Raji (cell line): ENCODE results near the gene FOXB1.

Source experiments
- POLR2A ChIP-seq: IDR thresholded peaks from 2 replicates; pipeline ENCODE4 v1.6.1; 2011; ENCODE audit warnings: low read depth, low read length, control low read depth; ENCODE audit not compliant: insufficient read depth

The FOXB1 gene

DNA sequence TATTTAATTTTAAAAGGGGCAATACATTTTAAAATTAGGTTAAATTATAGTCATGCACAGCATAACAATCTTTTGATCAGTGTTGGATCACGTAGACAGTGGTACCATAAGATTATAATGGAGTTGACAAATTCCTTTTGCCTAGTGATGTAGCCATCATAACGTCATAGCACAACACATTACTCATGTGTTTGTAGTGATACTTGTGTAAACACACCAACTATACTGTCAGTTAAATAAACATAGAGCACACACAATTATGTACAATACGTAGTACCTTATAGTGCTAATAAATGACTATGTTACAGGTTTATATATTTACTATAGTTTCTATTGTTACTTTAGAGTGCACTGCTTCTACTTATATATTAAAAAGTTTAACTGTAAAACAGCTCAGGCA is 31.2 kb downstream of the FOXB1 start:
- TF ChIP-seq POLR2A: no peak

GRCh38 chr15:60039316-60039715 is 35.2 kb downstream of the FOXB1 start:
- TF ChIP-seq POLR2A: no peak

DNA sequence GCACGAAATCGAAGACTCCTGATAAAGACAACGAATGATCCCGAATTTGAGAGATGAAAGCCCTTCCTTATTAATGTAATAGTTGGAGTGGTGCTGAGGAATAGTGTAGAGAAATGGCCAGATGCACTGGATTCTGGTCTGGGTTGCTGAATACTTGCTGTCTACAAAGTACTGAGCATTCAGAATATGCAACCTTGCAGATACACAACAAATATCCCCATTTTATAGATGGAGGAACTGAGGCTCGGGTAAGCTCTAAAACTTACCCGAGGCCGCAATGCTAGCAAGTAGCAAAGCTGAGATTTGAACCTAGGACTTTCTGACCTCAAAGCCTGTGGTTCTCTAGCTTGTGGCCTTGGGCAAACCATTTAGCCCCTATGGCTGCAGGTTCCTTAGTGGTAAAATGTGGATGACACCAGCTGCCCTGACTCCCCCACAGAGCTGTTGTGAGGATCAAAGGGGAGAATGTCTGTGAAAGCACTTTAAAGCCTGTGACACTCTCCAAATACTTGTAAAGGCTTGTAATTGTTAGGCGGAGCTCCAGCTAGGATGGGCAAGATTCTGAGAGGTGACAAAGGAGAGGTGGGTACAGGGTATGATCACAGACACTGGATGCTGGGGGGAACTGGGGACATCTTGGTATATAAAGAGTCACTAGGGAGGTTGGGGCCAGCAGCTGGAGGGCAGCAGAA is 39.8 kb downstream of the FOXB1 start:
- TF ChIP-seq POLR2A: no peak

DNA sequence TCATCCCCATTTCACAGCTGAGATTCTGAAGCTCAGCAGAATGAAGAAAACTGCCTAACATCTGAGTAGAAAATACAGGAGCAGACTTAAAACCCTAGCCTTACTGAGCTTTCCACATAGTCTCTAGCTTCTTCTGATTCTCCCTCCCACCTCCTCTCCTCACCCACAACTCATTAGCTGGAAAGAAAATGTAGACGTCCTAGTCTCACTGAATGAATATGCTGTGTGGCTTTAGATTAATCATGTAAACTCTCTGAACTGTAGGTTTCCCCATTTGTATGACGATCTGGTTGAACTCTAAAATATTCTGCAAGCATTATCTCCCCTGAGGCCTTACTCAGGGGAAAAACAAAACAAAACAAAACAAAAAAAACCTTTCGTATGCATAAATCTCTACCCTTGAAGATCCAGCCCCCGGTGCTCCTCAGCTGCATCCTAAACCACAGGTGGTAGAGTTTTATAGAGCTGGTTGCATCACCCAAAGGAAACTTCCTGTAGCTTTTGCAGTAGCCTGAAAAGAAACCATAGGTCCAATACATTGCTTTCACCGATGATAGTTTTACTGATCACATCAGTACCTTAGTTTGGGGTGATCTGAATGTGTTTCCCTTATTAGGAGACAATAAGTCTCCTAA is 40.6 kb downstream of the FOXB1 start:
- TF ChIP-seq POLR2A: no peak

GRCh38 chr15:60047701-60048100 is 43.6 kb downstream of the FOXB1 start:
- TF ChIP-seq POLR2A: no peak

GRCh38 chr15:60049948-60050347 is 45.8 kb downstream of the FOXB1 start:
- TF ChIP-seq POLR2A: no peak

- no peak for TF ChIP-seq POLR2A
Observed at GRCh38 chr15:60052796-60053195, 48.7 kb downstream of the FOXB1 start.

DNA sequence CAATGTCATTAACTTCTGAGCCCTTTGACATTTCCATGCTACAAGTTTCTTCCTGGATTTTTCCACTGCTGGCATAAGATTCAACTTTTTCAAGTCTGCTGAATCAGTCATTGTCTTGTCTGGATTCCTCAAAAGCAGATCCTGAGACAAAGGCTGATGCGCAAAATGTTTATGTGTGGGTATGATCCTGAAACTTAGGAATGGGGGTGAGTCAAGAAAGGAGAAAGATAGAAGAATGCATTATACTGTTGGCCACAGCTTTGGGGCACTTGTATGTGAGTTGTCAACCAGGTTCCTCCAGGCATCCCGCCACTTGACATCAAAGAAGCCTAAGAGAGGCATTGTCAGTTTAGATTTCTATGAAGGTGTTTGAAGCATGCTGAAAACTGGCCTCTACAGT is 50.4 kb downstream of the FOXB1 start:
- TF ChIP-seq POLR2A: no peak
